Right cardiac atrium (tissue), 5 donors: ENCODE results near the gene GGCT. TPM values are rescaled to one million over a fixed set of nuclear protein-coding genes. Genes with fewer than 3 reads are reported as not detected.
"Not testable (repeated sequence)": the region's sequence is repeated elsewhere in the genome, so short reads cannot be mapped to it uniquely, and the experiment has no call there.

Experiments used
- ATAC-seq, 2 donors: fragments of 200-7000 bp; cut with Tn5 transposase; one replicate each; pipeline versions ENCODE4 v1.8.0 to v1.9.1; 2020; ENCODE audit warnings: moderate library complexity in 2 of 2, mild to moderate bottlenecking in 1 of 2
- DNase-seq, 3 donors: peaks; one replicate each; pipeline ENCODE4 v3.0.0-alpha.2; 2020
- H3K27ac ChIP-seq: one replicate; pipeline ENCODE4 v1.5.1; 2013; ENCODE audit warnings: mild to moderate bottlenecking, low read length, control low read depth, moderate library complexity
- H3K27me3 ChIP-seq: one replicate; pipeline ENCODE4 v1.6.1; 2013; ENCODE audit not compliant: control insufficient read depth, insufficient read depth
- H3K4me1 ChIP-seq: one replicate; pipeline ENCODE4 v1.6.1; 2013; ENCODE audit warnings: low read length; ENCODE audit not compliant: control insufficient read depth, insufficient read depth
- H3K4me3 ChIP-seq: one replicate; pipeline ENCODE4 v1.5.1; 2013; ENCODE audit warnings: low read length, control low read depth
- H3K9me3 ChIP-seq: one replicate; pipeline ENCODE4 v1.6.1; 2013; ENCODE audit warnings: low read length; ENCODE audit not compliant: control insufficient read depth
- WGBS: extraction: QIAGEN DNeasy Blood & Tissue Kit; methylation state at CpG from one replicate; pipeline ENCODE4 v1.1.7; 2013; 5-methylcytosine and 5-hydroxymethylcytosine counted together
- intact Hi-C, 4 donors: fragments of 100-400 bp; cut with DNase I; formaldehyde crosslinking; loops; one replicate each; pipeline versions ENCODE4 v1.11.0 to v1.14.0; 2022 to 2023
- polyA plus RNA-seq: library from polyadenylated mRNA; stranded (reverse); fragments of 200-250 nt; gene quantifications from one replicate; pipeline ENCODE4 v1.2.3, GENCODE V29; 2013
- total RNA-seq, 4 donors: library from RNA; stranded (reverse); fragmentation: NEBNext Ultra II Directional; extraction: Animal tissue kit (Norgen Biotek cat#: 25700); gene quantifications; one replicate each; pipeline ENCODE4 v1.2.1, GENCODE V29; 2021
- donor health status: healthy with polysubstance abuse.
- donor health status: DM: no; HTN: yes; CAD: no.
- donor health status: DM: no; HTN: no; CAD: no.
- donor health status: DM: no; HTN: yes; CAD: no; lungs with severe emphysema.
- donor health status: DM: yes; HTN: yes; CAD: no.

The GGCT gene
- total and polyA plus RNA-seq, 5 donors, result 21.2 to 41.0 (median 23.0) TPM

GRCh38 chr7:30543115-30543514 lies 38.5 kb upstream of the GGCT start:
- intact Hi-C loops, ATAC-seq, H3K27me3 ChIP-seq, H3K27ac ChIP-seq, H3K4me1 ChIP-seq, DNase-seq, H3K4me3 ChIP-seq, H3K9me3 ChIP-seq: not testable (repeated sequence)
- WGBS, result 98% methylated on average over 4 of the region's 4 CpGs

GRCh38 chr7:30533886-30534285 lies 29.3 kb upstream of the GGCT start:
- intact Hi-C loops, result no loop called here
- no peak overlapping the region for H3K4me3 ChIP-seq
- 68% methylated on average over 5 of the region's 5 CpGs for WGBS
- peak in 2 of 3 donors; percentile 30 to 74 for DNase-seq
- no peaks in the 10 kb centered on the region for H3K27me3 ChIP-seq
- H3K4me1 ChIP-seq, result no peaks in the 10 kb centered on the region
- no peak overlapping the region for H3K27ac ChIP-seq
- no peaks in the 10 kb centered on the region for H3K9me3 ChIP-seq
- ATAC-seq, result peak; percentile 45 to 58

- Histone ChIP-seq H3K27me3 (no peaks in the 10 kb centered on the region), H3K4me3 (no peak overlapping the region), H3K27ac (no peak overlapping the region), H3K9me3 (no peaks in the 10 kb centered on the region), H3K4me1 (no peaks in the 10 kb centered on the region)
- 92% methylated on average over 3 of the region's 3 CpGs for WGBS
- no peak for ATAC-seq
- DNase-seq, result no peak
- intact Hi-C loops, result no loop called here
These were observed 26.7 kb upstream of the GGCT start for GRCh38 chr7:30531286-30531685.

- Histone ChIP-seq H3K27me3 (no peaks in the 10 kb centered on the region), H3K27ac (no peak overlapping the region), H3K4me1 (no peaks in the 10 kb centered on the region), H3K4me3 (no peak overlapping the region), H3K9me3 (no peaks in the 10 kb centered on the region)
- intact Hi-C loops, result no loop called here
- DNase-seq (no peak), ATAC-seq (no peak)
- WGBS, result 97% methylated on average over 1 of the region's 1 CpG
These were observed 25.7 kb upstream of the GGCT start for GRCh38 chr7:30530373-30530772.

GRCh38 chr7:30528779-30529178 lies 24.1 kb upstream of the GGCT start:
- Histone ChIP-seq H3K4me1 (no peaks in the 10 kb centered on the region), H3K9me3 (no peaks in the 10 kb centered on the region), H3K27ac (no peak overlapping the region), H3K4me3 (no peak overlapping the region), H3K27me3 (no peaks in the 10 kb centered on the region)
- intact Hi-C loops, result no loop called here
- DNase-seq, result no peak
- ATAC-seq, result no peak

- H3K27ac ChIP-seq, H3K4me1 ChIP-seq, H3K9me3 ChIP-seq, DNase-seq, intact Hi-C loops, H3K27me3 ChIP-seq, ATAC-seq, H3K4me3 ChIP-seq: not testable (repeated sequence)
- WGBS, result 89% methylated on average over 1 of the region's 1 CpG
These were observed 22.7 kb upstream of the GGCT start for GRCh38 chr7:30527297-30527696.

GRCh38 chr7:30526163-30526562 lies 21.5 kb upstream of the GGCT start:
- 97% methylated on average over 4 of the region's 4 CpGs for WGBS
- H3K4me1 ChIP-seq, result peaks cover under 1% of the 10 kb centered on the region
- ATAC-seq, result no peak

GRCh38 chr7:30525429-30525828 lies 20.8 kb upstream of the GGCT start:
- WGBS, result 90% methylated on average over 5 of the region's 5 CpGs
- DNase-seq (no peak), ATAC-seq (no peak)
- Histone ChIP-seq H3K4me1 (peaks cover 2% of the 10 kb centered on the region), H3K9me3 (no peaks in the 10 kb centered on the region), H3K27ac (no peak overlapping the region), H3K4me3 (no peak overlapping the region), H3K27me3 (no peaks in the 10 kb centered on the region)
- intact Hi-C loops, result no loop called here

More at GRCh38 chr7:30526163-30526562, 21.5 kb upstream of the GGCT start:
- Histone ChIP-seq H3K27ac (no peak overlapping the region), H3K4me3 (no peak overlapping the region), H3K27me3 (no peaks in the 10 kb centered on the region), H3K9me3 (no peaks in the 10 kb centered on the region)
- DNase-seq, result no peak
- intact Hi-C loops, result no loop called here

- no peak for DNase-seq
- intact Hi-C loops, result no loop called here
- WGBS, result 77% methylated on average over 2 of the region's 2 CpGs
- no peak for ATAC-seq
- Histone ChIP-seq H3K4me1 (peaks cover 2% of the 10 kb centered on the region), H3K4me3 (no peak overlapping the region), H3K27ac (no peak overlapping the region), H3K9me3 (no peaks in the 10 kb centered on the region), H3K27me3 (no peaks in the 10 kb centered on the region)
These were observed 19.9 kb upstream of the GGCT start for GRCh38 chr7:30524545-30524944.

GRCh38 chr7:30523466-30523865 lies 18.8 kb upstream of the GGCT start:
- intact Hi-C loops, result no loop called here

GRCh38 chr7:30522159-30522558 lies 17.5 kb upstream of the GGCT start:
- Histone ChIP-seq H3K9me3 (no peaks in the 10 kb centered on the region), H3K4me3 (no peak overlapping the region), H3K27ac (no peak overlapping the region), H3K27me3 (no peaks in the 10 kb centered on the region), H3K4me1 (peaks cover 2% of the 10 kb centered on the region)
- DNase-seq (no peak), ATAC-seq (no peak)
- intact Hi-C loops, result no loop called here
- 98% methylated on average over 3 of the region's 3 CpGs for WGBS

More at GRCh38 chr7:30523466-30523865, 18.8 kb upstream of the GGCT start:
- WGBS, result 91% methylated on average over 2 of the region's 2 CpGs
- peaks cover 2% of the 10 kb centered on the region for H3K4me1 ChIP-seq
- no peaks in the 10 kb centered on the region for H3K27me3 ChIP-seq
- H3K9me3 ChIP-seq, result no peaks in the 10 kb centered on the region
- DNase-seq (no peak), ATAC-seq (no peak)
- H3K4me3 ChIP-seq, result no peak overlapping the region
- no peak overlapping the region for H3K27ac ChIP-seq

GRCh38 chr7:30521532-30521931 lies 16.9 kb upstream of the GGCT start:
- H3K27ac ChIP-seq, result no peak overlapping the region
- 42% methylated on average over 1 of the region's 1 CpG for WGBS
- peak; percentile 79 to 84 (median 80) for DNase-seq

More at GRCh38 chr7:30521532-30521931, 16.9 kb upstream of the GGCT start:
- intact Hi-C loops, result no loop called here
- ATAC-seq, result peak; percentile 83 to 89
- no peaks in the 10 kb centered on the region for H3K9me3 ChIP-seq
- no peaks in the 10 kb centered on the region for H3K27me3 ChIP-seq
- peaks cover 2% of the 10 kb centered on the region for H3K4me1 ChIP-seq
- H3K4me3 ChIP-seq, result no peak overlapping the region
